ENCODE results near the gene USF2. TPM values are rescaled to one million over a fixed set of nuclear protein-coding genes. Genes with fewer than 3 reads are reported as not detected.

Gene USF2
- polyA plus RNA-seq, 4 donors = 74.7 to 127 (median 109) TPM

- no peak for DNase-seq
- Histone ChIP-seq H3K4me1 (ENCODE audit: control insufficient read depth in 3 of 3, insufficient read depth in 2 of 3, low read depth in 1 of 3, low read length in 2 of 3) (peaks cover 0 to 6% (median 0%) of the 10 kb centered on the region in 3 donors), H3K27ac (ENCODE audit: low read depth in 1 of 3, low read length in 2 of 3) (no peak overlapping the region), H3K4me3 (ENCODE audit: low read depth in 1 of 3, low read length in 3 of 3) (no peak overlapping the region), H3K9me3 (ENCODE audit: control insufficient read depth in 2 of 2, insufficient read depth in 1 of 2, low read depth in 1 of 2, low read length in 1 of 2) (no peaks in the 10 kb centered on the region), H3K27me3 (ENCODE audit: control insufficient read depth in 3 of 3, insufficient read depth in 3 of 3, low read length in 3 of 3) (no peaks in the 10 kb centered on the region), H3K36me3 (ENCODE audit: control insufficient read depth in 3 of 3, insufficient read depth in 2 of 3, low read depth in 1 of 3, low read length in 3 of 3) (no peaks in the 10 kb centered on the region)
- no peak for FAIRE-seq
- WGBS, 3 donors = 69 to 88% (median 78%) methylated on average over 7 of the region's 7 CpGs
These were observed 40.1 kb downstream of the USF2 start for GRCh38 chr19:35308910-35309309.

- FAIRE-seq = no peak
- Histone ChIP-seq H3K27me3 (ENCODE audit: control insufficient read depth in 3 of 3, insufficient read depth in 3 of 3, low read length in 3 of 3) (no peaks in the 10 kb centered on the region), H3K9me3 (ENCODE audit: control insufficient read depth in 2 of 2, insufficient read depth in 1 of 2, low read depth in 1 of 2, low read length in 1 of 2) (no peaks in the 10 kb centered on the region), H3K4me3 (ENCODE audit: low read depth in 1 of 3, low read length in 3 of 3) (no peak overlapping the region), H3K36me3 (ENCODE audit: control insufficient read depth in 3 of 3, insufficient read depth in 2 of 3, low read depth in 1 of 3, low read length in 3 of 3) (no peaks in the 10 kb centered on the region), H3K27ac (ENCODE audit: low read depth in 1 of 3, low read length in 2 of 3) (no peak overlapping the region), H3K4me1 (ENCODE audit: control insufficient read depth in 3 of 3, insufficient read depth in 2 of 3, low read depth in 1 of 3, low read length in 2 of 3) (peaks cover 0 to 6% (median 0%) of the 10 kb centered on the region in 3 donors)
- WGBS, 3 donors = 76 to 84% (median 78%) methylated on average over 46 to 47 of the region's 47 CpGs
- peak in 1 of 2 donors; percentile 26 for DNase-seq
These were observed 40.9 kb downstream of the USF2 start for GRCh38 chr19:35309481-35310279.

- no peaks in the 10 kb centered on the region for H3K9me3 ChIP-seq (ENCODE audit: control insufficient read depth in 2 of 2, insufficient read depth in 1 of 2, low read depth in 1 of 2, low read length in 1 of 2)
- FAIRE-seq (no peak), DNase-seq (no peak)
- no peak overlapping the region for H3K27ac ChIP-seq (ENCODE audit: low read depth in 1 of 3, low read length in 2 of 3)
- H3K36me3 ChIP-seq (ENCODE audit: control insufficient read depth in 3 of 3, insufficient read depth in 2 of 3, low read depth in 1 of 3, low read length in 3 of 3) = no peaks in the 10 kb centered on the region
- H3K4me1 ChIP-seq (ENCODE audit: control insufficient read depth in 3 of 3, insufficient read depth in 2 of 3, low read depth in 1 of 3, low read length in 2 of 3) = peaks cover 0 to 6% (median 0%) of the 10 kb centered on the region in 3 donors
- WGBS, 3 donors = 79 to 87% (median 83%) methylated on average over 12 of the region's 12 CpGs
- H3K4me3 ChIP-seq (ENCODE audit: low read depth in 1 of 3, low read length in 3 of 3) = no peak overlapping the region
- no peaks in the 10 kb centered on the region for H3K27me3 ChIP-seq (ENCODE audit: control insufficient read depth in 3 of 3, insufficient read depth in 3 of 3, low read length in 3 of 3)
These were observed 41.6 kb downstream of the USF2 start for GRCh38 chr19:35310331-35310730.

GRCh38 chr19:35310811-35311465, 42.2 kb downstream of the USF2 start:
- H3K9me3 ChIP-seq (ENCODE audit: control insufficient read depth in 2 of 2, insufficient read depth in 1 of 2, low read depth in 1 of 2, low read length in 1 of 2) = no peaks in the 10 kb centered on the region
- peaks cover 0 to 6% (median 0%) of the 10 kb centered on the region in 3 donors for H3K4me1 ChIP-seq (ENCODE audit: control insufficient read depth in 3 of 3, insufficient read depth in 2 of 3, low read depth in 1 of 3, low read length in 2 of 3)
- H3K36me3 ChIP-seq (ENCODE audit: control insufficient read depth in 3 of 3, insufficient read depth in 2 of 3, low read depth in 1 of 3, low read length in 3 of 3) = no peaks in the 10 kb centered on the region
- DNase-seq (no peak), FAIRE-seq (no peak)
- H3K27me3 ChIP-seq (ENCODE audit: control insufficient read depth in 3 of 3, insufficient read depth in 3 of 3, low read length in 3 of 3) = no peaks in the 10 kb centered on the region
- WGBS, 3 donors = 84 to 95% (median 88%) methylated on average over 10 of the region's 10 CpGs
- H3K4me3 ChIP-seq (ENCODE audit: low read depth in 1 of 3, low read length in 3 of 3) = no peak overlapping the region
- no peak overlapping the region for H3K27ac ChIP-seq (ENCODE audit: low read depth in 1 of 3, low read length in 2 of 3)

- Histone ChIP-seq H3K36me3 (ENCODE audit: control insufficient read depth in 3 of 3, insufficient read depth in 2 of 3, low read depth in 1 of 3, low read length in 3 of 3) (no peaks in the 10 kb centered on the region), H3K9me3 (ENCODE audit: control insufficient read depth in 2 of 2, insufficient read depth in 1 of 2, low read depth in 1 of 2, low read length in 1 of 2) (no peaks in the 10 kb centered on the region), H3K27me3 (ENCODE audit: control insufficient read depth in 3 of 3, insufficient read depth in 3 of 3, low read length in 3 of 3) (no peaks in the 10 kb centered on the region), H3K4me3 (ENCODE audit: low read depth in 1 of 3, low read length in 3 of 3) (no peak overlapping the region), H3K4me1 (ENCODE audit: control insufficient read depth in 3 of 3, insufficient read depth in 2 of 3, low read depth in 1 of 3, low read length in 2 of 3) (peaks cover 0 to 6% (median 0%) of the 10 kb centered on the region in 3 donors), H3K27ac (ENCODE audit: low read depth in 1 of 3, low read length in 2 of 3) (no peak overlapping the region)
- no peak for DNase-seq
- WGBS, 3 donors = 79 to 87% (median 84%) methylated on average over 20 to 21 of the region's 21 CpGs
- FAIRE-seq = no peak
These were observed 43.3 kb downstream of the USF2 start for GRCh38 chr19:35311901-35312665.

GRCh38 chr19:35313587-35313986, 44.8 kb downstream of the USF2 start:
- H3K4me1 ChIP-seq (ENCODE audit: control insufficient read depth in 3 of 3, insufficient read depth in 2 of 3, low read depth in 1 of 3, low read length in 2 of 3) = peaks cover 0 to 6% (median 0%) of the 10 kb centered on the region in 3 donors
- whole genome bisulfite sequencing, 3 donors = 23 to 45% (median 24%) methylated on average over 5 to 7 of the region's 7 CpGs
- H3K27ac ChIP-seq (ENCODE audit: low read depth in 1 of 3, low read length in 2 of 3) = no peak overlapping the region
- no peak for FAIRE-seq
- no peak for DNase-seq
- no peaks in the 10 kb centered on the region for H3K9me3 ChIP-seq (ENCODE audit: control insufficient read depth in 2 of 2, insufficient read depth in 1 of 2, low read depth in 1 of 2, low read length in 1 of 2)
- H3K4me3 ChIP-seq (ENCODE audit: low read depth in 1 of 3, low read length in 3 of 3) = no peak overlapping the region
- H3K36me3 ChIP-seq (ENCODE audit: control insufficient read depth in 3 of 3, insufficient read depth in 2 of 3, low read depth in 1 of 3, low read length in 3 of 3) = no peaks in the 10 kb centered on the region
- H3K27me3 ChIP-seq (ENCODE audit: control insufficient read depth in 3 of 3, insufficient read depth in 3 of 3, low read length in 3 of 3) = no peaks in the 10 kb centered on the region

- H3K36me3 ChIP-seq (ENCODE audit: control insufficient read depth in 3 of 3, insufficient read depth in 2 of 3, low read depth in 1 of 3, low read length in 3 of 3) = no peaks in the 10 kb centered on the region
- peaks cover 0 to 6% (median 0%) of the 10 kb centered on the region in 3 donors for H3K4me1 ChIP-seq (ENCODE audit: control insufficient read depth in 3 of 3, insufficient read depth in 2 of 3, low read depth in 1 of 3, low read length in 2 of 3)
- 78 to 89% (median 85%) methylated on average over 8 of the region's 8 CpGs for WGBS, 3 donors
- no peak overlapping the region for H3K4me3 ChIP-seq (ENCODE audit: low read depth in 1 of 3, low read length in 3 of 3)
- H3K27me3 ChIP-seq (ENCODE audit: control insufficient read depth in 3 of 3, insufficient read depth in 3 of 3, low read length in 3 of 3) = no peaks in the 10 kb centered on the region
- H3K27ac ChIP-seq (ENCODE audit: low read depth in 1 of 3, low read length in 2 of 3) = no peak overlapping the region
- DNase-seq (no peak), FAIRE-seq (no peak)
- H3K9me3 ChIP-seq (ENCODE audit: control insufficient read depth in 2 of 2, insufficient read depth in 1 of 2, low read depth in 1 of 2, low read length in 1 of 2) = no peaks in the 10 kb centered on the region
These were observed 45.3 kb downstream of the USF2 start for GRCh38 chr19:35314031-35314430.

GRCh38 chr19:35314858-35315470, 46.2 kb downstream of the USF2 start:
- WGBS, 3 donors = 82 to 88% (median 85%) methylated on average over 10 of the region's 10 CpGs
- FAIRE-seq (no peak), DNase-seq (no peak)
- no peaks in the 10 kb centered on the region for H3K27me3 ChIP-seq (ENCODE audit: control insufficient read depth in 3 of 3, insufficient read depth in 3 of 3, low read length in 3 of 3)
- H3K36me3 ChIP-seq (ENCODE audit: control insufficient read depth in 3 of 3, insufficient read depth in 2 of 3, low read depth in 1 of 3, low read length in 3 of 3) = no peaks in the 10 kb centered on the region
- no peak overlapping the region for H3K27ac ChIP-seq (ENCODE audit: low read depth in 1 of 3, low read length in 2 of 3)
- H3K4me3 ChIP-seq (ENCODE audit: low read depth in 1 of 3, low read length in 3 of 3) = no peak overlapping the region
- no peaks in the 10 kb centered on the region for H3K9me3 ChIP-seq (ENCODE audit: control insufficient read depth in 2 of 2, insufficient read depth in 1 of 2, low read depth in 1 of 2, low read length in 1 of 2)
- no peaks in the 10 kb centered on the region for H3K4me1 ChIP-seq (ENCODE audit: control insufficient read depth in 3 of 3, insufficient read depth in 2 of 3, low read depth in 1 of 3, low read length in 2 of 3)
